HepG2 (cell line): ENCODE data around the gene TUT7. TPM values are rescaled to one million over a fixed set of nuclear protein-coding genes. Genes with fewer than 3 reads are reported as not detected.
A peak's percentile ranks its signal among the peaks of the same experiment; 100 is the strongest.

Experiments used
- ATAC-seq: fragments of 200-7000 bp; cut with Tn5 transposase; 3 replicates; pipeline ENCODE4 v1.9.1; 2020; ENCODE audit warnings: mild to moderate bottlenecking, moderate library complexity
- BruUV-seq: library from RNA; stranded (reverse); fragments of 400-500 nt; replicated peaks from 2 replicates; lab custom pipeline; 2021; lab: Mats Ljungman, UMichigan
- CTCF ChIA-PET: fragments of 300-600 bp; formaldehyde crosslinking; extraction: SDS; loops from one replicate; lab custom pipeline; 2021; ENCODE audit warnings: low total read pairs, inconsistent platforms, low intra/inter-chr PET ratio; lab: Yijun Ruan, JAX
- POLR2A ChIA-PET: fragments of 350-600 bp; sonication (Branson Sonifier 250); formaldehyde crosslinking; loops from one replicate; lab custom pipeline; 2020; ENCODE audit warnings: antibody characterized with exemption, inconsistent platforms; lab: Yijun Ruan, JAX
- DNase-seq: peaks from one replicate; pipeline ENCODE4 v3.0.0-alpha.2; 2015; ENCODE audit warnings: low spot score
- FAIRE-seq: peaks from 3 replicates; lab custom pipeline; 2011; peaks lifted over from hg19 to GRCh38; lab: Jason Lieb, UNC
- H2AFZ ChIP-seq: one replicate; pipeline ENCODE4 v1.6.1; 2011; ENCODE audit warnings: low read length, inconsistent platforms
- H3K27ac ChIP-seq: fragments of 300-600 bp; 3 replicates; pipeline ENCODE4 v1.8.0; 2011; ENCODE audit warnings: mixed run types, mild to moderate bottlenecking, mixed read lengths, low read length, inconsistent platforms; ENCODE audit not compliant: insufficient read depth; ENCODE audit errors: extremely low read length
- H3K27me3 ChIP-seq, 2 experiments: fragments of 200-600 bp in 1 of 2; 2 replicates in 1 of 2; 3 replicates in 1 of 2; pipeline versions ENCODE4 v1.6.0 to v1.8.0; 2011; ENCODE audit warnings: low read length in 2 of 2, mild to moderate bottlenecking in 2 of 2, moderate library complexity in 2 of 2, inconsistent platforms in 1 of 2; ENCODE audit not compliant: insufficient read depth in 2 of 2, control insufficient read depth in 1 of 2
- H3K36me3 ChIP-seq, 2 experiments: fragments of 200-600 bp in 1 of 2; replicated peaks in 1 of 2; 2 replicates in 1 of 2; 3 replicates in 1 of 2; pipeline versions ENCODE4 v1.5.1 to v1.8.0; 2011; ENCODE audit warnings: low read length in 2 of 2, inconsistent platforms in 1 of 2; ENCODE audit not compliant: insufficient read depth in 2 of 2, control insufficient read depth in 1 of 2
- H3K4me1 ChIP-seq: 2 replicates; pipeline ENCODE4 v1.5.1; 2012; ENCODE audit warnings: low read length, inconsistent platforms; ENCODE audit not compliant: insufficient read depth
- H3K4me2 ChIP-seq: 2 replicates; pipeline ENCODE4 v1.6.0; 2011; ENCODE audit warnings: low read depth, low read length, inconsistent platforms
- H3K4me3 ChIP-seq, 3 experiments: fragments of 200-600 bp in 1 of 3; sonication (generic), shearing (Covaris generic) in 1 of 3; replicated peaks in 1 of 3; 2 replicates each; pipeline ENCODE4 v1.5.1; 2011 to 2016; ENCODE audit warnings: low read length in 3 of 3, inconsistent platforms in 2 of 3, low read depth in 2 of 3, mild to moderate bottlenecking in 2 of 3, control low read depth in 1 of 3, mixed read lengths in 1 of 3; ENCODE audit not compliant: insufficient read depth in 1 of 3
- H3K79me2 ChIP-seq: one replicate; pipeline ENCODE4 v1.6.1; 2011; ENCODE audit warnings: low read length, inconsistent platforms; ENCODE audit not compliant: insufficient read depth
- H3K9ac ChIP-seq: 2 replicates; pipeline ENCODE4 v1.6.0; 2011; ENCODE audit warnings: mild to moderate bottlenecking, low read depth, low read length, inconsistent platforms; ENCODE audit not compliant: insufficient read depth
- H3K9me3 ChIP-seq: 2 replicates; pipeline ENCODE4 v1.5.1; 2012; ENCODE audit warnings: mild to moderate bottlenecking, low read length
- H4K20me1 ChIP-seq: 2 replicates; pipeline ENCODE4 v1.6.0; 2011; ENCODE audit warnings: inconsistent platforms, mild to moderate bottlenecking, low read length, moderate library complexity; ENCODE audit not compliant: insufficient read depth
- BHLHE40 ChIP-seq: IDR thresholded peaks from 2 replicates; pipeline ENCODE4 v1.6.1; 2011; ENCODE audit warnings: low read length, improper control_type of control experiment
- CBX1 ChIP-seq: IDR thresholded peaks from one replicate; pipeline ENCODE4 v1.6.1; 2016; ENCODE audit warnings: antibody characterized with exemption, low read depth
- FOXJ3 ChIP-seq: sonication (generic); formaldehyde crosslinking; IDR thresholded peaks from 2 replicates; pipeline ENCODE4 v1.4.0; 2020; ENCODE audit warnings: missing genetic modification reagents, mild to moderate bottlenecking, borderline replicate concordance
- HMGA1 ChIP-seq: sonication (generic); formaldehyde crosslinking; conservative IDR thresholded peaks from 2 replicates; pipeline ENCODE4 v1.4.0; 2020; ENCODE audit warnings: missing genetic modification reagents
- MBNL3 ChIP-seq: fragments of 250-450 bp; sonication (Bioruptor Pico); conservative IDR thresholded peaks from 2 replicates; pipeline ENCODE4 v1.8.0; 2022; ENCODE audit warnings: mild to moderate bottlenecking, inconsistent platforms
- SIN3B ChIP-seq: fragments of 150-350 bp; IDR thresholded peaks from 2 replicates; pipeline ENCODE4 v1.6.1; 2014; ENCODE audit warnings: low read length
- SKI ChIP-seq: fragments of 450-650 bp; IDR thresholded peaks from one replicate; pipeline ENCODE4 v1.6.1; 2018; ENCODE audit warnings: mild to moderate bottlenecking; ENCODE audit not compliant: partially characterized antibody
- ZNF232 ChIP-seq: sonication (generic); formaldehyde crosslinking; IDR thresholded peaks from 2 replicates; pipeline ENCODE4 v1.4.0; 2020; ENCODE audit warnings: missing genetic modification reagents, borderline replicate concordance
- ZNF510 ChIP-seq: sonication (generic); formaldehyde crosslinking; IDR thresholded peaks from 2 replicates; pipeline ENCODE4 v1.4.0; 2020; ENCODE audit warnings: low read depth, mild to moderate bottlenecking, missing genetic modification reagents
- ZNF644 ChIP-seq: IDR thresholded peaks from 2 replicates; pipeline ENCODE4 v1.6.1; 2016; ENCODE audit warnings: low read depth
- WGBS: methylation state at CpG from one replicate; pipeline ENCODE4 v1.1.6; 2017; ENCODE audit warnings: low lambda C conversion rate; 5-methylcytosine and 5-hydroxymethylcytosine counted together
- in situ Hi-C: cut with HindIII; loops from 2 replicates; pipeline ENCODE4 v1.10.0; 2017; ENCODE audit warnings: low pct_unique_long_range_greater_than_20kb; ENCODE audit not compliant: extremely low pct_ligation_motif_present
- intact Hi-C: fragments of 100-400 bp; cut with micrococcal nuclease; formaldehyde crosslinking; loops from one replicate; pipeline ENCODE4 v1.10.0; 2022; ENCODE audit not compliant: unreplicated experiment
- polyA plus RNA-seq, 8 experiments: library from polyadenylated mRNA; depleted of rRNA in 3 of 8; stranded (reverse) in 7 of 8; unstranded in 1 of 8; fragments of >200 nt; fragmentation: Illumina TruSeq in 4 of 8; extraction: Trizol in 4 of 8; gene quantifications; 2 replicates each; pipeline versions ENCODE4 v1.2.1 to v1.2.3, GENCODE V29; 2011 to 2016; ENCODE audit warnings: low read depth in 4 of 8, missing spikeins in 1 of 8, mixed read lengths in 1 of 8; ENCODE audit not compliant: insufficient read depth in 1 of 8
- total RNA-seq, 5 experiments: library from RNA; depleted of rRNA; stranded (reverse); fragments of >200 nt; fragmentation: Illumina TruSeq; extraction: Trizol; gene quantifications; 2 replicates each; pipeline ENCODE4 v1.2.3, GENCODE V29; 2016; ENCODE audit warnings: low read depth in 1 of 5
- TF ChIP-seq, protein P1 (sequence below): sonication (generic); formaldehyde crosslinking; IDR thresholded peaks from 2 replicates; pipeline ENCODE4 v1.8.1; 2022; ENCODE audit warnings: mild to moderate bottlenecking, missing genetic modification reagents
- TF ChIP-seq, protein P2 (sequence below): fragments of 450-650 bp; IDR thresholded peaks from 2 replicates; pipeline ENCODE4 v1.6.1; 2017
- TF ChIP-seq, protein P3 (sequence below): sonication (generic); formaldehyde crosslinking; IDR thresholded peaks from 2 replicates; pipeline ENCODE4 v1.8.1; 2023; ENCODE audit warnings: mild to moderate bottlenecking, missing genetic modification reagents, borderline replicate concordance
- TF ChIP-seq, protein P4 (sequence below): sonication (generic); formaldehyde crosslinking; IDR thresholded peaks from 2 replicates; pipeline ENCODE4 v1.5.0; 2020; ENCODE audit warnings: missing genetic modification reagents, mild to moderate bottlenecking, borderline replicate concordance

TUT7 gene
- total and polyA plus RNA-seq, 2 of the 13 experiments (the other 11 are each of a cell fraction or from before 2014, with no cell fraction given), result 12.0 to 19.4 TPM

DNA sequence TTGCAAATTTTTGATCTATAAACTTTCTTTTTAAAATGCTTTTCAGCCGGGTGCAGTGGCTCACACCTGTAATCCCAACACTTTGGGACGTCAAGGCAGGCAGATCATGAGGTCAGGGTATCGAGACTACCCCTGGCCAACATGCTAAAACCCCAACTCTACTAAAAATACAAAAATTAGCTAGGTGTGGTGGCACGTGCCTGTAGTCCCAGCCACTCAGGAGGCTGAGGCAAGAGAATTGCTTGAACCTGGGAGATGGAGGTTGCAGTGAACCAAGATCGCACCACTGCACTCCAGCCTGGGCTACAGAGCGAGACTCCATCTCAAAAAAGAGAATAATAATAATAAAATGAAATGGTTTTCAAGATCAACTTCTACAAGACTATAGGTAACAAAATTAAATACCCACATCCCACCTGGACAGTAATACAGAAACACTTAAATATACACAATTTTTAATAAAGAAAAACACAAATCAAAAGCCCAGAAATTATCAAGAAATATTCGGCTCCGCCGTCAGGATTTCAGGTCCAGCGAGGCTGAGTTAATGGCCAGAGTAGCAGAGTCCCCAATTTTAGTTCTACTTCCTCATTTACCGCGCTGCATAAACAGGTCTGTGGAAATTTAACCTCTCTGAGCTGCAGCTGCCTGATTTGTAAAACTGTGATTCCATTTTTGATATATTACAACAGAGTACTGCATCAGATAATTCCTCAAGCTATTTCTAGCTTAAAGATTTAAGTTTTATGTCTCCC, 4.0 kb downstream of the TUT7 start:
- ATAC-seq (no peak), DNase-seq (no peak), FAIRE-seq (no peak)
- Histone ChIP-seq H3K4me3 (peak overlapping the region in 1 of 3 experiments; percentile 16; a peak in 1 of 6 replicates), H3K79me2 (peaks cover 66% of the 10 kb centered on the region), H2AFZ (no peak overlapping the region), H4K20me1 (peaks cover 5% of the 10 kb centered on the region), H3K4me2 (peak overlapping the region; percentile 85), H3K27me3 (no peaks in the 10 kb centered on the region; a peak in 1 of 5 replicates), H3K4me1 (peaks cover 63% of the 10 kb centered on the region), H3K9ac (no peak overlapping the region), H3K36me3 (peaks cover 3 to 13% of the 10 kb centered on the region in 2 experiments; a peak in 3 of 5 replicates), H3K27ac (no peak overlapping the region), H3K9me3 (no peaks in the 10 kb centered on the region)
- WGBS, result 91% methylated on average over 12 of the region's 12 CpGs
- in situ Hi-C loops (no loop called here), intact Hi-C loops (loop anchor here (5.0 kb wide), 1 partner anchor 63 kb away; no protein-coding TSS in a partner anchor)
- no TSS peak for BruUV-seq
- ChIA-PET CTCF (no interaction called here), POLR2A (interaction anchor here (1.0 kb wide), 1 partner anchor 54 kb away, joined by 4 read pairs; no protein-coding TSS in a partner anchor)
- no peak for TF ChIP-seq ZNF232 (CRISPR knock-in tag)
- TF ChIP-seq SIN3B, result no peak
- TF ChIP-seq, protein P1, sequence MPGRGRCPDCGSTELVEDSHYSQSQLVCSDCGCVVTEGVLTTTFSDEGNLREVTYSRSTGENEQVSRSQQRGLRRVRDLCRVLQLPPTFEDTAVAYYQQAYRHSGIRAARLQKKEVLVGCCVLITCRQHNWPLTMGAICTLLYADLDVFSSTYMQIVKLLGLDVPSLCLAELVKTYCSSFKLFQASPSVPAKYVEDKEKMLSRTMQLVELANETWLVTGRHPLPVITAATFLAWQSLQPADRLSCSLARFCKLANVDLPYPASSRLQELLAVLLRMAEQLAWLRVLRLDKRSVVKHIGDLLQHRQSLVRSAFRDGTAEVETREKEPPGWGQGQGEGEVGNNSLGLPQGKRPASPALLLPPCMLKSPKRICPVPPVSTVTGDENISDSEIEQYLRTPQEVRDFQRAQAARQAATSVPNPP (CRISPR knock-in tag), result no peak
- TF ChIP-seq ZNF510 (CRISPR knock-in tag), result no peak
- no peak for TF ChIP-seq HMGA1 (CRISPR knock-in tag)
- TF ChIP-seq ZNF644, result no peak
- TF ChIP-seq, protein P2, sequence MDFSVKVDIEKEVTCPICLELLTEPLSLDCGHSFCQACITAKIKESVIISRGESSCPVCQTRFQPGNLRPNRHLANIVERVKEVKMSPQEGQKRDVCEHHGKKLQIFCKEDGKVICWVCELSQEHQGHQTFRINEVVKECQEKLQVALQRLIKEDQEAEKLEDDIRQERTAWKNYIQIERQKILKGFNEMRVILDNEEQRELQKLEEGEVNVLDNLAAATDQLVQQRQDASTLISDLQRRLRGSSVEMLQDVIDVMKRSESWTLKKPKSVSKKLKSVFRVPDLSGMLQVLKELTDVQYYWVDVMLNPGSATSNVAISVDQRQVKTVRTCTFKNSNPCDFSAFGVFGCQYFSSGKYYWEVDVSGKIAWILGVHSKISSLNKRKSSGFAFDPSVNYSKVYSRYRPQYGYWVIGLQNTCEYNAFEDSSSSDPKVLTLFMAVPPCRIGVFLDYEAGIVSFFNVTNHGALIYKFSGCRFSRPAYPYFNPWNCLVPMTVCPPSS, result no peak
- TF ChIP-seq CBX1, result no peak
- TF ChIP-seq, protein P3, sequence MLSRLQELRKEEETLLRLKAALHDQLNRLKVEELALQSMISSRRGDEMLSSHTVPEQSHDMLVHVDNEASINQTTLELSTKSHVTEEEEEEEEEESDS (CRISPR knock-in tag), result no peak
- no peak for TF ChIP-seq SKI
- TF ChIP-seq, protein P4, sequence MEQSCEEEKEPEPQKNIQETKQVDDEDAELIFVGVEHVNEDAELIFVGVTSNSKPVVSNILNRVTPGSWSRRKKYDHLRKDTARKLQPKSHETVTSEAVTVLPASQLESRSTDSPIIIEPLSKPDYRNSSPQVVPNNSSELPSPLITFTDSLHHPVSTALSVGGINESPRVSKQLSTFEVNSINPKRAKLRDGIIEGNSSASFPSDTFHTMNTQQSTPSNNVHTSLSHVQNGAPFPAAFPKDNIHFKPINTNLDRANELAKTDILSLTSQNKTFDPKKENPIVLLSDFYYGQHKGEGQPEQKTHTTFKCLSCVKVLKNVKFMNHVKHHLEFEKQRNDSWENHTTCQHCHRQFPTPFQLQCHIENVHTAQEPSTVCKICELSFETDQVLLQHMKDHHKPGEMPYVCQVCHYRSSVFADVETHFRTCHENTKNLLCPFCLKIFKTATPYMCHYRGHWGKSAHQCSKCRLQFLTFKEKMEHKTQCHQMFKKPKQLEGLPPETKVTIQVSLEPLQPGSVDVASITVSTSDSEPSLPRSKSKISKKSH (CRISPR knock-in tag), result no peak
- TF ChIP-seq BHLHE40, result no peak
- no peak for TF ChIP-seq FOXJ3 (CRISPR knock-in tag)
- TF ChIP-seq MBNL3 (CRISPR knock-in tag), result no peak
